SK-N-SH (cell line): Measurements from ENCODE around the gene MEGF6. TPM values are rescaled to one million over a fixed set of nuclear protein-coding genes. Genes with fewer than 3 reads are reported as not detected.

Experiments
- CTCF ChIA-PET: fragments of 300-600, 350-600 bp; formaldehyde crosslinking; extraction: SDS; loops from one replicate; lab custom pipeline; 2021; lab: Yijun Ruan, JAX
- POLR2A ChIA-PET: fragments of 350-600 bp; sonication (Branson Sonifier 250); formaldehyde crosslinking; extraction: SDS; loops from one replicate; lab custom pipeline; 2020; ENCODE audit warnings: antibody characterized with exemption, inconsistent platforms; lab: Yijun Ruan, JAX
- DNase-seq: peaks from one replicate; pipeline ENCODE4 v3.0.0; 2012
- H2AFZ ChIP-seq: fragments of 200-600 bp; sonication (generic); 2 replicates; pipeline ENCODE4 v1.8.1; 2016; ENCODE audit warnings: antibody characterized with exemption, mild to moderate bottlenecking, low read depth
- H3F3A ChIP-seq: fragments of 200-600 bp; sonication (generic); replicated peaks from 2 replicates; pipeline ENCODE3; 2016; ENCODE audit warnings: antibody characterized with exemption, mild to moderate bottlenecking; ENCODE audit not compliant: insufficient read depth
- H3K27ac ChIP-seq, 2 experiments: fragments of 200-500 bp in 1 of 2; fragments of 200-600 bp in 1 of 2; sonication (Bioruptor generic) in 1 of 2; sonication (generic), shearing (Covaris generic) in 1 of 2; 2 replicates each; pipeline versions ENCODE4 v1.5.1 to v1.6.1; 2014 to 2016; ENCODE audit warnings: low read depth in 2 of 2, inconsistent platforms in 1 of 2, low read length in 1 of 2, mild to moderate bottlenecking in 1 of 2, mixed read lengths in 1 of 2
- H3K27me3 ChIP-seq: fragments of 200-600 bp; sonication (generic), shearing (Covaris generic); 2 replicates; pipeline ENCODE4 v1.6.1; 2016; ENCODE audit warnings: mixed run types; ENCODE audit not compliant: insufficient read depth
- H3K36me3 ChIP-seq, 2 experiments: fragments of 200-500 bp in 1 of 2; fragments of 200-600 bp in 1 of 2; sonication (Bioruptor generic) in 1 of 2; sonication (generic) in 1 of 2; replicated peaks in 1 of 2; 2 replicates each; pipeline versions ENCODE3 to v1.5.1; 2014 to 2016; ENCODE audit warnings: low read length in 1 of 2, mild to moderate bottlenecking in 1 of 2; ENCODE audit not compliant: insufficient read depth in 2 of 2, control insufficient read depth in 1 of 2
- H3K4me1 ChIP-seq, 2 experiments: fragments of 200-500 bp in 1 of 2; fragments of 200-600 bp in 1 of 2; sonication (Bioruptor generic) in 1 of 2; sonication (generic), shearing (Covaris generic) in 1 of 2; 2 replicates each; pipeline versions ENCODE4 v1.5.1 to v1.6.1; 2014 to 2016; ENCODE audit warnings: low read depth in 1 of 2, low read length in 1 of 2, mixed run types in 1 of 2; ENCODE audit not compliant: insufficient read depth in 2 of 2, control insufficient read depth in 1 of 2
- H3K4me2 ChIP-seq: fragments of 200-600 bp; sonication (generic), shearing (Covaris generic); 2 replicates; pipeline ENCODE4 v1.6.1; 2017; ENCODE audit warnings: mixed run types
- H3K4me3 ChIP-seq, 2 experiments: fragments of 200-500 bp in 1 of 2; fragments of 200-600 bp in 1 of 2; sonication (Bioruptor generic) in 1 of 2; sonication (generic), shearing (Covaris generic) in 1 of 2; 2 replicates each; pipeline versions ENCODE4 v1.5.1 to v1.8.1; 2014 to 2016; ENCODE audit warnings: low read depth in 2 of 2, inconsistent platforms in 1 of 2, low read length in 1 of 2, mild to moderate bottlenecking in 1 of 2, mixed read lengths in 1 of 2, moderate library complexity in 1 of 2
- H3K79me2 ChIP-seq: fragments of 200-600 bp; sonication (generic); 2 replicates; pipeline ENCODE4 v1.8.1; 2017; ENCODE audit warnings: mild to moderate bottlenecking; ENCODE audit not compliant: insufficient read depth
- H3K9ac ChIP-seq: fragments of 200-600 bp; sonication (generic); 2 replicates; pipeline ENCODE4 v1.6.1; 2017; ENCODE audit warnings: mixed run types
- H3K9me2 ChIP-seq: fragments of 200-600 bp; sonication (generic); 2 replicates; pipeline ENCODE4 v1.6.1; 2017; ENCODE audit warnings: mixed run types
- H3K9me3 ChIP-seq: fragments of 200-600 bp; sonication (generic); 2 replicates; pipeline ENCODE4 v1.6.1; 2017; ENCODE audit warnings: mixed run types, mild to moderate bottlenecking, moderate library complexity
- H4K20me1 ChIP-seq: fragments of 200-600 bp; sonication (generic); 2 replicates; pipeline ENCODE4 v1.6.1; 2017; ENCODE audit warnings: mild to moderate bottlenecking, mixed run types; ENCODE audit not compliant: insufficient read depth
- EZH2phosphoT487 ChIP-seq: fragments of 200-600 bp; sonication (generic); IDR thresholded peaks from 2 replicates; pipeline ENCODE4 v1.6.1; 2017; ENCODE audit warnings: low read depth, mixed run types, mild to moderate bottlenecking, antibody characterized with exemption, moderate library complexity, borderline replicate concordance
- FOSL2 ChIP-seq: IDR thresholded peaks from 2 replicates; pipeline ENCODE4 v1.4.0; 2012; ENCODE audit warnings: low read depth, mild to moderate bottlenecking, moderate library complexity, borderline replicate concordance
- GABPA ChIP-seq: IDR thresholded peaks from 2 replicates; pipeline ENCODE4 v1.4.0; 2012; ENCODE audit warnings: low read depth, mild to moderate bottlenecking
- JUND ChIP-seq: IDR thresholded peaks from 2 replicates; pipeline ENCODE4 v1.4.0; 2012
- NRF1 ChIP-seq: IDR thresholded peaks from 2 replicates; pipeline ENCODE4 v1.6.1; 2012; ENCODE audit warnings: low read depth, mild to moderate bottlenecking, low read length
- POLR2AphosphoS5 ChIP-seq: IDR thresholded peaks from 2 replicates; pipeline ENCODE4 v1.6.1; 2012; ENCODE audit warnings: low read depth, low read length
- RAD21 ChIP-seq: IDR thresholded peaks from 2 replicates; pipeline ENCODE4 v1.6.1; 2012; ENCODE audit warnings: mild to moderate bottlenecking, low read length
- RCOR1 ChIP-seq: fragments of 150-350 bp; IDR thresholded peaks from 2 replicates; pipeline ENCODE4 v1.6.1; 2017; ENCODE audit warnings: antibody characterized with exemption, low read length
- RFX5 ChIP-seq: IDR thresholded peaks from 2 replicates; pipeline ENCODE4 v1.6.1; 2012; ENCODE audit warnings: mild to moderate bottlenecking, improper control_type of control experiment, low read length
- RXRA ChIP-seq: IDR thresholded peaks from 2 replicates; pipeline ENCODE4 v1.4.0; 2012; ENCODE audit warnings: low read depth, mild to moderate bottlenecking, borderline replicate concordance
- SIN3A ChIP-seq: IDR thresholded peaks from 2 replicates; pipeline ENCODE4 v1.6.1; 2012; ENCODE audit warnings: low read depth, mild to moderate bottlenecking, low read length, moderate library complexity, borderline replicate concordance
- SMC3 ChIP-seq: IDR thresholded peaks from 2 replicates; pipeline ENCODE4 v1.6.1; 2012; ENCODE audit warnings: low read depth, low read length, improper control_type of control experiment
- TEAD4 ChIP-seq: IDR thresholded peaks from 2 replicates; pipeline ENCODE4 v1.4.0; 2012; ENCODE audit warnings: mild to moderate bottlenecking, borderline replicate concordance; ENCODE audit not compliant: insufficient read depth
- YY1 ChIP-seq: IDR thresholded peaks from 2 replicates; pipeline ENCODE4 v1.4.0; 2012; ENCODE audit warnings: low read depth, mild to moderate bottlenecking
- WGBS: methylation state at CpG from one replicate; pipeline ENCODE4 v1.1.6; 2017; ENCODE audit warnings: low lambda C conversion rate; 5-methylcytosine and 5-hydroxymethylcytosine counted together
- polyA plus RNA-seq, 3 experiments: library from polyadenylated mRNA; depleted of rRNA; stranded (reverse); fragments of >200 nt; gene quantifications; 2 replicates each; pipeline ENCODE4 v1.2.3, GENCODE V29; 2012
- TF ChIP-seq, protein P1 (sequence below): fragments of 150-350 bp; IDR thresholded peaks from 2 replicates; pipeline ENCODE4 v1.6.1; 2016; ENCODE audit warnings: mild to moderate bottlenecking, low read depth, low read length
- TF ChIP-seq, protein P2 (sequence below): IDR thresholded peaks from 2 replicates; pipeline ENCODE4; 2012
- TF ChIP-seq, protein P3 (sequence below): IDR thresholded peaks from 2 replicates; pipeline ENCODE4 v1.4.0; 2012; ENCODE audit warnings: low read depth
- TF ChIP-seq, protein P4 (sequence below): IDR thresholded peaks from 2 replicates; pipeline ENCODE4 v1.4.0; 2012; ENCODE audit warnings: low read depth, borderline replicate concordance

MEGF6 gene
- polyA plus RNA-seq, 1 of the 3 experiments (the other 2 are of a cell fraction), result 7.6 TPM

DNA sequence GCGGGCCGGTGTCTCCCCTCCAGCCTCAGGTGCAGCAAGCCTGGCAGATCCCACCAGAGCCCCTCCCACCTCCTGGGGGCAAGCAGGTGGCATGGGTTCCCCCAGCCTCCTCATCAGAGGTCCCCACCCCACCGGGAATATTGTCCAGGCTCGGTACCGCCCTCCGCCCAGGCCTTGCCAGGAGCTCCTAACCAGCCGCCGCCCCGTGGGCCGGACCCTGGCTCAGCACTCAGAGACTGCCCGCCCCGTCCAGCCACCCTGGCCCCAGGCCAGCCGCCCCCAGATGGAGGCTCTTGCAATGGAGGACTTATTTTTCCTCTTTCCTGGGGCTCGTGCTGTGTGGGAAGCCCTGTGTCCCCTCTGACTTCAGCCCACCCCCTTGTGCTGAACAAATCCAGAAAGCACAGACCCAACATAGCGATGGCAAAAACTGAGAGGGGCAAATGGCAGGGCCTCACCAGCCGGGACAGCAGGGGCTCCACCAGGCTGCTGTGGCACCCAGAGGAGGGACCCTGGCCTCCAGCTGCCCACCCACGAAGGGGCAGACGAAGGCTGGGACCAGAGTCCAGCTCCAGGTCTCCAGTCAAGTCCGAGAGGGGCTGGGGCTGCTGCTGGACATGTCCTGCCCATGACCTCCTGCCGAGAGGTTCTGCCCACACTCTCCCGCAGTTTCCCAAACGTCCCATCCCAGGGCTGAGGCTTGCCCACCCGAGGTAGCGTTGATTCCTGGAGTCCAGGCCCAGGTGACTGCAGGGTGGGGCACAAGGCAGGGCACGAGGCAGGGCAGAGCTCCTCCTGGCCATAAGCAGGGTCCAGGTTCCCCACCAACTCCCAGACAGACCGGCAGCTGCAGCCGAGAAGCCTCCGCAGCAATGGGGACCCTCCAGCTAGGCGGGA, 7.5 kb downstream of the MEGF6 start (continued):
- TF ChIP-seq EZH2phosphoT487 (no peak), YY1 (no peak), TEAD4 (no peak), POLR2AphosphoS5 (no peak), FOSL2 (no peak), SIN3A (no peak), NRF1 (no peak)
- TF ChIP-seq, protein P1, sequence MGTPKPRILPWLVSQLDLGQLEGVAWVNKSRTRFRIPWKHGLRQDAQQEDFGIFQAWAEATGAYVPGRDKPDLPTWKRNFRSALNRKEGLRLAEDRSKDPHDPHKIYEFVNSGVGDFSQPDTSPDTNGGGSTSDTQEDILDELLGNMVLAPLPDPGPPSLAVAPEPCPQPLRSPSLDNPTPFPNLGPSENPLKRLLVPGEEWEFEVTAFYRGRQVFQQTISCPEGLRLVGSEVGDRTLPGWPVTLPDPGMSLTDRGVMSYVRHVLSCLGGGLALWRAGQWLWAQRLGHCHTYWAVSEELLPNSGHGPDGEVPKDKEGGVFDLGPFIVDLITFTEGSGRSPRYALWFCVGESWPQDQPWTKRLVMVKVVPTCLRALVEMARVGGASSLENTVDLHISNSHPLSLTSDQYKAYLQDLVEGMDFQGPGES, result no peak

DNA sequence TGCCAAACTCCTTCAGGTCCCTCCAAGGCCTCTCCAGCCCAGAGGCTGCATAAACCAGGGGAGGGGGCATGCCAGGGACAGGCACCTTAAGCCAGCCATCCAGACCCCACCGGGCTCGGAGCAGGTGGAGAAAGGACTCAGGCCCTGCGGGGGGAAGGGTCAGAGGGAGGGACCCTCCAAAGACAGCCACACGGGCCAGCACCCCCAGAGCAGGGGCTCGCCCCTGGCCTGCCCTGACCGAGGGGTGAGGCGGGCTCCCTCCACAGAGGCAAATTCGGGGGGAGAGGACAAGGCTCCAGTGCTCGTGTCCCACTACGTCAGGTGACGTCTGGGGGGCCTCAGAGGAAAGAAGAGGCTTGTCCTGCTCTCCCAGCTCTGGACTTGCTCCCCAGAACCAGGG, 8.2 kb downstream of the MEGF6 start:
- no peaks in the 10 kb centered on the region for H4K20me1 ChIP-seq
- no peaks in the 10 kb centered on the region for H3F3A ChIP-seq
- H3K4me3 ChIP-seq, result no peak overlapping the region
- no peak overlapping the region for H2AFZ ChIP-seq
- no peaks in the 10 kb centered on the region for H3K27me3 ChIP-seq
- DNase-seq, result no peak
- ChIA-PET POLR2A (no interaction called here), CTCF (interaction anchor here (0.9 to 1.5 kb wide), 4 partner anchors 14 to 150 kb away, joined by 3 to 6 read pairs (median 4); no protein-coding TSS in a partner anchor)
- no peak overlapping the region for H3K27ac ChIP-seq
- no peaks in the 10 kb centered on the region for H3K79me2 ChIP-seq
- no peak for TF ChIP-seq RFX5
- TF ChIP-seq GABPA, result no peak
- TF ChIP-seq RXRA, result no peak
- TF ChIP-seq, protein P2, sequence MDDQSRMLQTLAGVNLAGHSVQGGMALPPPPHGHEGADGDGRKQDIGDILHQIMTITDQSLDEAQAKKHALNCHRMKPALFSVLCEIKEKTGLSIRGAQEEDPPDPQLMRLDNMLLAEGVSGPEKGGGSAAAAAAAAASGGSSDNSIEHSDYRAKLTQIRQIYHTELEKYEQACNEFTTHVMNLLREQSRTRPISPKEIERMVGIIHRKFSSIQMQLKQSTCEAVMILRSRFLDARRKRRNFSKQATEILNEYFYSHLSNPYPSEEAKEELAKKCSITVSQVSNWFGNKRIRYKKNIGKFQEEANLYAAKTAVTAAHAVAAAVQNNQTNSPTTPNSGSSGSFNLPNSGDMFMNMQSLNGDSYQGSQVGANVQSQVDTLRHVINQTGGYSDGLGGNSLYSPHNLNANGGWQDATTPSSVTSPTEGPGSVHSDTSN, result no peak
- no peak for TF ChIP-seq RAD21
- no peak for TF ChIP-seq POLR2AphosphoS5
- TF ChIP-seq, protein P3, sequence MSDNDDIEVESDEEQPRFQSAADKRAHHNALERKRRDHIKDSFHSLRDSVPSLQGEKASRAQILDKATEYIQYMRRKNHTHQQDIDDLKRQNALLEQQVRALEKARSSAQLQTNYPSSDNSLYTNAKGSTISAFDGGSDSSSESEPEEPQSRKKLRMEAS, result no peak
- no peak for TF ChIP-seq JUND
- TF ChIP-seq RCOR1, result no peak
- TF ChIP-seq, protein P4, sequence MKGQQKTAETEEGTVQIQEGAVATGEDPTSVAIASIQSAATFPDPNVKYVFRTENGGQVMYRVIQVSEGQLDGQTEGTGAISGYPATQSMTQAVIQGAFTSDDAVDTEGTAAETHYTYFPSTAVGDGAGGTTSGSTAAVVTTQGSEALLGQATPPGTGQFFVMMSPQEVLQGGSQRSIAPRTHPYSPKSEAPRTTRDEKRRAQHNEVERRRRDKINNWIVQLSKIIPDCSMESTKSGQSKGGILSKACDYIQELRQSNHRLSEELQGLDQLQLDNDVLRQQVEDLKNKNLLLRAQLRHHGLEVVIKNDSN, result no peak
- TF ChIP-seq SMC3, result no peak
- WGBS, result 100% methylated on average over 1 of the region's 11 CpGs
- H3K9me2 ChIP-seq, result no peaks in the 10 kb centered on the region
- no peak overlapping the region for H3K4me2 ChIP-seq
- peaks cover 0 to 27% of the 10 kb centered on the region in 2 experiments; a peak in 1 of 4 replicates for H3K4me1 ChIP-seq
- no peaks in the 10 kb centered on the region for H3K36me3 ChIP-seq
- no peaks in the 10 kb centered on the region for H3K9me3 ChIP-seq
- H3K9ac ChIP-seq, result no peak overlapping the region
